ENCODE results near the gene KCNJ14. TPM values are rescaled to one million over a fixed set of nuclear protein-coding genes. Genes with fewer than 3 reads are reported as not detected.

KCNJ14 gene
- total and polyA plus RNA-seq, 2 of the 4 experiments (the other 2 are of a cell fraction): 0.18 to 0.39 TPM

DNA sequence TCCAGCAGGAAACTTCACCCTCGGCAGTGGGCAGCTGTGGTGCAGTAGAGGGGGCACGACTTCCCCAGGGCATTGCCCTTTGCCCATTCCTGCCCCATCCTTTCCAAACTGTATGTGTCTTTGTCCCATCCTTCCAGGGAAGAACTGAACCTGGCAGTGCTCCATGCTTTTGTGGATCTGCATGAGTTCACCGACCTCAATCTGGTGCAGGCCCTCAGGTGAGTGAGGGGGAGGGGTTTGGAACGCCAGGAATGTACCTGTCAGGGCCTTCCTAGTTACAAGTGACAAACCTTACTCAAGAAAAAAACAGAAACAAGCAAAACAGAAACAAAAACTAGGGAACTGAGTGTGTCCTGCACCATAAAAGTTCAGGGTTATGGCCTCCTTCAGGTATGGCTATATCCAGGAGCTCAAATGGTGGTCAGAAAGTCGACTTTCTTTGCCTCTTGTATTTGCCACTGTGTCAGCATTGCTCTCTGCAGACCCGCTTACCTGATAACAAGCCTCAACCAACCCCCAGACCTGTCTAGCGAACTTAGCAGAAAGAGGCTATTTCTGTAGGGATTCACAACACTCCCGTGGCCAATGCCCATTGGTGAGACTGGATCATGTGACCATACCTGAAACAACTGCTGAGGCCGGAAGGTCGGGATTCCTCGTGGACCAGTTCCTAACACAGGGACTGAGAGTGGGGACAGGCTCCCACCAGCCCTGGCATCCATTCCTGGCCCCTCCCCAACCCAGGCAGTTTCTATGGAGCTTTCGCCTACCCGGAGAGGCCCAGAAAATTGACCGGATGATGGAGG lies 18.0 kb downstream of the KCNJ14 start:
- no peak for ATAC-seq (ENCODE audit: low read depth)
- H3K9me1 ChIP-seq (ENCODE audit: insufficient read depth, low read length): peaks cover 8% of the 10 kb centered on the region; the same call in 1 of the 2 replicates
- H3K36me3 ChIP-seq (ENCODE audit: control insufficient read depth, insufficient read depth, low read length): peaks cover 75% of the 10 kb centered on the region
- no peak overlapping the region for H2BK5ac ChIP-seq (ENCODE audit: low read depth, low read length, poor library complexity, severe bottlenecking)
- H4K20me1 ChIP-seq (ENCODE audit: insufficient read depth, low read length): peaks cover 50% of the 10 kb centered on the region
- no peaks in the 10 kb centered on the region for H3K27me3 ChIP-seq (ENCODE audit: control insufficient read depth, insufficient read depth, low read length)
- ChIA-PET CTCF (no interaction called here), POLR2A (ENCODE audit: unreplicated experiment) (interaction anchor here (0.5 kb wide), 1 partner anchor 10 kb away, joined by 4 read pairs; no protein-coding TSS in a partner anchor)
- no peak overlapping the region for H3K56ac ChIP-seq (ENCODE audit: extremely low read depth, insufficient read depth, low read length)
- H3K4me1 ChIP-seq (ENCODE audit: control insufficient read depth, insufficient read depth, low read length): no peaks in the 10 kb centered on the region
- H4K91ac ChIP-seq (ENCODE audit: insufficient read depth, low read depth, low read length): no peak overlapping the region
- no peak overlapping the region for H2BK15ac ChIP-seq (ENCODE audit: low read depth, low read length)
- no peak for TF ChIP-seq FOS (IDR thresholded peaks at IDR 0.05; ENCODE audit: low read depth, low read length)
- TF ChIP-seq, protein P1, sequence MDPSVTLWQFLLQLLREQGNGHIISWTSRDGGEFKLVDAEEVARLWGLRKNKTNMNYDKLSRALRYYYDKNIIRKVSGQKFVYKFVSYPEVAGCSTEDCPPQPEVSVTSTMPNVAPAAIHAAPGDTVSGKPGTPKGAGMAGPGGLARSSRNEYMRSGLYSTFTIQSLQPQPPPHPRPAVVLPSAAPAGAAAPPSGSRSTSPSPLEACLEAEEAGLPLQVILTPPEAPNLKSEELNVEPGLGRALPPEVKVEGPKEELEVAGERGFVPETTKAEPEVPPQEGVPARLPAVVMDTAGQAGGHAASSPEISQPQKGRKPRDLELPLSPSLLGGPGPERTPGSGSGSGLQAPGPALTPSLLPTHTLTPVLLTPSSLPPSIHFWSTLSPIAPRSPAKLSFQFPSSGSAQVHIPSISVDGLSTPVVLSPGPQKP (IDR thresholded peaks at IDR 0.05; ENCODE audit: borderline replicate concordance, low read depth, low read length): no peak
- no peak for TF ChIP-seq RCOR1 (IDR thresholded peaks at IDR 0.05; ENCODE audit: insufficient replicate concordance, low read length)
- TF ChIP-seq, protein P2, sequence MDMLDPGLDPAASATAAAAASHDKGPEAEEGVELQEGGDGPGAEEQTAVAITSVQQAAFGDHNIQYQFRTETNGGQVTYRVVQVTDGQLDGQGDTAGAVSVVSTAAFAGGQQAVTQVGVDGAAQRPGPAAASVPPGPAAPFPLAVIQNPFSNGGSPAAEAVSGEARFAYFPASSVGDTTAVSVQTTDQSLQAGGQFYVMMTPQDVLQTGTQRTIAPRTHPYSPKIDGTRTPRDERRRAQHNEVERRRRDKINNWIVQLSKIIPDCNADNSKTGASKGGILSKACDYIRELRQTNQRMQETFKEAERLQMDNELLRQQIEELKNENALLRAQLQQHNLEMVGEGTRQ (IDR thresholded peaks at IDR 0.05; ENCODE audit: low read depth, low read length): peak; percentile 26; the same call in 1 of the 2 replicates
- TF ChIP-seq MAFK (IDR thresholded peaks at IDR 0.05; ENCODE audit: low read depth, low read length): no peak
- H3K4me2 ChIP-seq (ENCODE audit: low read depth, low read length): no peak overlapping the region
- H2BK20ac ChIP-seq (ENCODE audit: low read depth, low read length): no peak overlapping the region
- H3K9ac ChIP-seq (ENCODE audit: low read depth, low read length): no peak overlapping the region
- in situ Hi-C loops (cut with MboI; ENCODE audit: low sequenced_read_pairs) (no loop called here), intact Hi-C loops (cut with micrococcal nuclease) (no loop called here), dilution Hi-C loops (cut with HindIII; ENCODE audit: low sequenced_read_pairs, unreplicated experiment) (no loop called here)
- no peak overlapping the region for H3K18ac ChIP-seq (ENCODE audit: low read depth, low read length)
- no peak overlapping the region for H3K14ac ChIP-seq (replicated peaks; ENCODE audit: low read depth, low read length)
- no peak overlapping the region for H2AFZ ChIP-seq (replicated peaks; ENCODE audit: low read length, poor library complexity)
- H4K5ac ChIP-seq (ENCODE audit: low read depth, low read length): no peak overlapping the region
- no peak overlapping the region for H2AK5ac ChIP-seq (ENCODE audit: low read depth, low read length)
- no peak overlapping the region for H3K27ac ChIP-seq (ENCODE audit: insufficient read depth, low read length)
- H3K79me1 ChIP-seq (ENCODE audit: low read depth in 1 of 2, low read length in 2 of 2): peaks cover 27 to 65% of the 10 kb centered on the region in 2 experiments
- no peak overlapping the region for H2BK120ac ChIP-seq (ENCODE audit: low read depth, low read length)
- H3K23ac ChIP-seq (ENCODE audit: low read depth, low read length): no peak overlapping the region
- no peak overlapping the region for H2AK9ac ChIP-seq (replicated peaks; ENCODE audit: low read depth, low read length, poor library complexity)
- 100% methylated on average over 4 of the region's 14 CpGs; no CpG with 5 or more reads in 1 of the 2 experiments for WGBS, 2 experiments (ENCODE audit: extremely low coverage in 2 of 2, insufficient read length in 1 of 2)
- no peak overlapping the region for H3K4ac ChIP-seq (ENCODE audit: low read depth, low read length)
- no peaks in the 10 kb centered on the region for H3K9me3 ChIP-seq (ENCODE audit: control insufficient read depth, insufficient read depth, low read length)
- no peak for DNase-seq
- no peak overlapping the region for H4K8ac ChIP-seq (ENCODE audit: low read depth in 2 of 2, low read length in 2 of 2)
- no peak overlapping the region for H3K4me3 ChIP-seq (ENCODE audit: insufficient read depth, low read depth, low read length)
- BruUV-seq (replicated peaks): no TSS peak

Data from IMR-90 (cell line).